Common myeloid progenitor, CD34-positive (primary cell): Measurements from ENCODE around the gene UBE2U.
A peak's percentile ranks its signal among the peaks of the same experiment; 100 is the strongest.

Experiments used
- CTCF ChIA-PET: fragments of 350-600 bp; sonication (Branson Sonifier 250); formaldehyde crosslinking; loops from one replicate; lab custom pipeline; 2021; ENCODE audit warnings: antibody characterized with exemption; lab: Charles Lee
- POLR2A ChIA-PET: fragments of 350-600 bp; sonication (Branson Sonifier 250); formaldehyde crosslinking; loops from one replicate; lab custom pipeline; 2021; ENCODE audit warnings: antibody characterized with exemption; lab: Charles Lee
- DNase-seq, 3 donors: peaks; one replicate each; pipeline versions ENCODE4 v3.0.0 to v3.0.0-alpha.2; 2013
- H3K27ac ChIP-seq, 2 experiments: 1 replicate in 1 of 2; 2 replicates in 1 of 2; pipeline ENCODE4 v1.7.0; 2013; ENCODE audit warnings: inconsistent platforms in 2 of 2, low read length in 2 of 2, mild to moderate bottlenecking in 2 of 2, low read depth in 1 of 2, moderate library complexity in 1 of 2; ENCODE audit not compliant: severe bottlenecking in 2 of 2, insufficient read depth in 1 of 2, poor library complexity in 1 of 2
- H3K27me3 ChIP-seq, 5 experiments: replicated peaks in 2 of 5; 1 replicate in 3 of 5; 2 replicates in 2 of 5; pipeline versions ENCODE4 v1.6.1 to v1.7.0; 2013; ENCODE audit warnings: low read length in 4 of 5, mild to moderate bottlenecking in 2 of 5, moderate library complexity in 2 of 5, inconsistent platforms in 1 of 5; ENCODE audit not compliant: insufficient read depth in 5 of 5, control insufficient read depth in 4 of 5
- H3K36me3 ChIP-seq, 4 experiments: 1 replicate in 2 of 4; 2 replicates in 2 of 4; pipeline versions ENCODE4 v1.6.1 to v1.7.0; 2013; ENCODE audit warnings: low read length in 3 of 4, control low read depth in 1 of 4, mild to moderate bottlenecking in 1 of 4; ENCODE audit not compliant: control insufficient read depth in 4 of 4, insufficient read depth in 4 of 4
- H3K4me1 ChIP-seq, 4 experiments: 1 replicate in 3 of 4; 2 replicates in 1 of 4; pipeline versions ENCODE4 v1.6.1 to v1.7.1; 2013; ENCODE audit warnings: low read length in 3 of 4, mild to moderate bottlenecking in 3 of 4, control low read depth in 1 of 4, inconsistent platforms in 1 of 4, moderate library complexity in 1 of 4; ENCODE audit not compliant: control insufficient read depth in 4 of 4, insufficient read depth in 4 of 4; ENCODE audit errors: control extremely low read depth in 1 of 4
- H3K4me3 ChIP-seq, 7 experiments: 1 replicate in 4 of 7; 2 replicates in 3 of 7; pipeline versions ENCODE4 v1.5.1 to v1.7.0; 2013; ENCODE audit warnings: mild to moderate bottlenecking in 7 of 7, low read length in 6 of 7, moderate library complexity in 6 of 7, inconsistent platforms in 2 of 7, low read depth in 2 of 7, control low read depth in 1 of 7; ENCODE audit not compliant: insufficient read depth in 4 of 7, control insufficient read depth in 1 of 7; ENCODE audit errors: extremely low read depth in 1 of 7
- H3K9me3 ChIP-seq, 5 experiments: 1 replicate in 4 of 5; 2 replicates in 1 of 5; pipeline versions ENCODE4 v1.6.1 to v1.7.1; 2013; ENCODE audit warnings: low read length in 4 of 5, mild to moderate bottlenecking in 2 of 5, inconsistent platforms in 1 of 5, low read depth in 1 of 5, moderate library complexity in 1 of 5; ENCODE audit not compliant: control insufficient read depth in 4 of 5, insufficient read depth in 2 of 5; ENCODE audit errors: control extremely low read depth in 1 of 5
- WGBS: methylation state at CpG from one replicate; pipeline ENCODE4 v1.1.5; 2013; ENCODE audit not compliant: insufficient coverage; 5-methylcytosine and 5-hydroxymethylcytosine counted together

UBE2U gene

DNA sequence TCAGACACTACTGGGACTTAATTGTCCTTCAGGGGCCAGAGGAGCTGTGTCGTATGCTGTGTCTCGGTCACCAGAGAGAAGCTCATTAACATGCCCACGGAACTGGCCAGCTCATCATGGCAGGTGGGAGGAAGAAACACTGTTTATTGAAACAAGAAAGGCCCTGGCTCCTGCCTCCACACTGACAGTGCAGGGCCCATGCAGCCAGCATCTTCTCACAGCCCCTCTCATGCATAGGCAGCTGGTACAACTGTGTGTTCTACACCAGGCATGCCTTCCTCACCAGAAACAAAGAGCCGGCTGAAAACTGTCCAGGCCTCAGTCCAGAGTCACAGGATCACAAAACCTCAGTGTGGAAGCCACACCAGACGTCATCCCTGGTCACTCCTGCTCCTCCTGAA is 106.0 kb downstream of the UBE2U start:
- Histone ChIP-seq H3K4me3 (no peak overlapping the region), H3K27ac (no peak overlapping the region), H3K9me3 (no peaks in the 10 kb centered on the region), H3K27me3 (no peaks in the 10 kb centered on the region), H3K36me3 (no peaks in the 10 kb centered on the region), H3K4me1 (peaks cover 6 to 13% (median 9%) of the 10 kb centered on the region in 4 experiments)
- 96% methylated on average over 4 of the region's 5 CpGs for WGBS
- peak in 1 of 3 donors; percentile 4 for DNase-seq
- ChIA-PET CTCF (no interaction called here), POLR2A (no interaction called here)

GRCh38 chr1:64310760-64311159 is 107.3 kb downstream of the UBE2U start:
- WGBS = no CpG with 5 or more reads among the region's 1 CpG
- CTCF ChIA-PET = no interaction called here
- H3K27me3 ChIP-seq = no peaks in the 10 kb centered on the region
- peaks cover 7 to 13% (median 10%) of the 10 kb centered on the region in 4 experiments for H3K4me1 ChIP-seq
- POLR2A ChIA-PET = no interaction called here
- H3K9me3 ChIP-seq = no peaks in the 10 kb centered on the region
- DNase-seq = no peak
- no peaks in the 10 kb centered on the region for H3K36me3 ChIP-seq
- no peak overlapping the region for H3K27ac ChIP-seq
- no peak overlapping the region for H3K4me3 ChIP-seq

DNA sequence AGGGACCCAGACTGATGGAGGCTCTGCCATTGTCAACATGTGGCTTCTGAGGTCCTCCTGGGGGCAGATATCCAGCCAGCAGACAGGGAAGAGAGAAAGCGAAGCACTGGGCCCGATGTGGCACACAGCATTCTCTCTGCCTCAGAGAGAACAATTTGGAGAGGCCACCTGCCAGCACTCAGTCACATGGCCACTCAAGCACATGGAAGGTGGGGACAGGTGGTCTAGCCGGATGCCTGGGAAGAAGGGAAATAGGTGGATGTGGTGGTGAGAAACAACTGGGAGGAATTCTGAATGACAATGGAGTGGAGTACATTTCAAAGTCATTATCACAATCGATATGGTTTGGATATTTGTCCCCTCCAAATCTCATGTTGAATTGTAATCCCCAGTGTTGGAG is 109.0 kb downstream of the UBE2U start:
- no peak for DNase-seq
- no peaks in the 10 kb centered on the region for H3K36me3 ChIP-seq
- H3K4me3 ChIP-seq = no peak overlapping the region
- H3K27ac ChIP-seq = no peak overlapping the region
- ChIA-PET CTCF (interaction anchor here (0.7 kb wide), 1 partner anchor 7 kb away, joined by 3 read pairs; no protein-coding TSS in a partner anchor), POLR2A (no interaction called here)
- no peaks in the 10 kb centered on the region for H3K9me3 ChIP-seq
- peaks cover 8 to 16% (median 11%) of the 10 kb centered on the region in 4 experiments for H3K4me1 ChIP-seq
- no peaks in the 10 kb centered on the region for H3K27me3 ChIP-seq
- WGBS = 100% methylated on average over 4 of the region's 4 CpGs

DNA sequence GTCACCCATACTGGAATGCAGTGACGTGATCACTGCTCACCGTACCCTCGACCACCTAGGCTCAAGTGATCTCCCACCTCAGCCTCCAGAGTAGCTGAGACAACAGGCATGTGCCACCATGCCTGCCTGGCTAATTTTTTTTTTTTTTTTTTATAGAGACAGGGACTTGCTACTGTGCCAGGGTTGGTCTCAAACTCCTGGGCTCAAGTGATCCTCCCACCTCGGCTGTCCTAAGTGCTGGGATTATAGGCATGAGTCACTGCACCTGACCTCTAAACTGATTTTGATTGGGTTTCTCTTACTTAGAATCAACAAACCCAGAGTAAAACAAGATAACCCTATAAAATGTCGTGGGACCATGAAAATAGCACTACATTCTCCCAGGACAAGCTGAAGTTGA is 112.0 kb downstream of the UBE2U start:
- no peaks in the 10 kb centered on the region for H3K9me3 ChIP-seq
- POLR2A ChIA-PET = no interaction called here
- no peaks in the 10 kb centered on the region for H3K27me3 ChIP-seq
- H3K4me1 ChIP-seq = peaks cover 0 to 5% (median 1%) of the 10 kb centered on the region in 4 experiments
- CTCF ChIA-PET = no interaction called here
- no peak for DNase-seq
- H3K36me3 ChIP-seq = no peaks in the 10 kb centered on the region
- no peak overlapping the region for H3K27ac ChIP-seq
- H3K4me3 ChIP-seq = no peak overlapping the region
- WGBS = 88% methylated on average over 2 of the region's 5 CpGs
